HepG2 (cell line): ENCODE data around the gene CACHD1.

Source experiments
- CREM ChIP-seq, 2 experiments: sonication (generic) in 1 of 2; formaldehyde crosslinking in 1 of 2; IDR thresholded peaks; 2 replicates each; pipeline versions ENCODE4 v1.4.0 to v1.6.1; 2016 to 2020; ENCODE audit warnings: antibody characterized with exemption in 1 of 2, mild to moderate bottlenecking in 1 of 2, missing genetic modification reagents in 1 of 2
- CTCF ChIP-seq: sonication (generic); formaldehyde crosslinking; IDR thresholded peaks from 2 replicates; pipeline ENCODE4 v1.5.0; 2020; ENCODE audit warnings: mild to moderate bottlenecking, missing genetic modification reagents, moderate library complexity
- GATAD2A ChIP-seq: IDR thresholded peaks from 2 replicates; pipeline ENCODE4 v1.6.1; 2016
- RFX1 ChIP-seq: fragments of 450-650 bp; IDR thresholded peaks from 2 replicates; pipeline ENCODE4 v1.6.1; 2017
- SIX4 ChIP-seq: sonication (generic); formaldehyde crosslinking; IDR thresholded peaks from 2 replicates; pipeline ENCODE4 v1.4.0; 2020; ENCODE audit warnings: missing genetic modification reagents
- TERF1 ChIP-seq: sonication (generic); formaldehyde crosslinking; IDR thresholded peaks from 2 replicates; pipeline ENCODE4 v1.8.0; 2022; ENCODE audit warnings: mild to moderate bottlenecking, missing genetic modification reagents, moderate library complexity
- ZNF180 ChIP-seq: sonication (generic); formaldehyde crosslinking; IDR thresholded peaks from 2 replicates; pipeline ENCODE4 v1.4.0; 2020; ENCODE audit warnings: low read depth, missing genetic modification reagents, borderline replicate concordance
- ZNF337 ChIP-seq: sonication (generic); formaldehyde crosslinking; IDR thresholded peaks from 2 replicates; pipeline ENCODE4 v1.5.1; 2020; ENCODE audit warnings: missing genetic modification reagents, low read depth, mild to moderate bottlenecking, borderline replicate concordance
- ZNF770 ChIP-seq: sonication (generic); formaldehyde crosslinking; IDR thresholded peaks from 2 replicates; pipeline ENCODE4 v1.5.0; 2020; ENCODE audit warnings: mild to moderate bottlenecking, missing genetic modification reagents
- ZNF816 ChIP-seq: sonication (generic); formaldehyde crosslinking; IDR thresholded peaks from 2 replicates; pipeline ENCODE4 v1.8.0; 2022; ENCODE audit warnings: missing genetic modification reagents, mild to moderate bottlenecking, borderline replicate concordance
- ZSCAN5A ChIP-seq: sonication (generic); formaldehyde crosslinking; IDR thresholded peaks from 2 replicates; pipeline ENCODE4 v1.8.0; 2022; ENCODE audit warnings: mild to moderate bottlenecking, missing genetic modification reagents, borderline replicate concordance
- ZXDC ChIP-seq: sonication (generic); formaldehyde crosslinking; IDR thresholded peaks from 2 replicates; pipeline ENCODE4 v1.5.0; 2020; ENCODE audit warnings: mild to moderate bottlenecking, missing genetic modification reagents
- TF ChIP-seq, protein P1 (sequence below): sonication (generic); formaldehyde crosslinking; IDR thresholded peaks from 2 replicates; pipeline ENCODE4 v1.4.0; 2020; ENCODE audit warnings: missing genetic modification reagents

DNA sequence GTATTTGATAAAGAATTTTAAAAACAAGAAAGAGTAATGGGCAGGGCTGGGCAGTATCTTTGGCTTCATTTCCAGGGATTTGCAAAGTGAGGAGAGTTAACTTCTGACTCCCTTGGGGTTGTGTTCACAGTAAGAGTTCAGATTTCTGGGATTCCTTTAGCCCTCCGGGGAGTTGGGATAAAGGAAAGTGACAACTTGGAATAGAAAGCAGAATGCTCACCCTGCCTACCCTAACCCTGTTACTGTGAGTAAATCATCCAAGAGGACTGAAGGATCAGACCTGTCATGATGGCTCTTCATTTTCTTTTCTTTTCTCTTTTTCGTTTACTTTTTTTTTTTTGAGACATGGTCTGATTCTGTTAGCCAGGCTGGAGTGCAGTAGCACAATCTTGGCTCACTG, 76.1 kb downstream of the CACHD1 start:
- TF ChIP-seq RFX1 (no peak), CTCF (CRISPR knock-in tag) (no peak), TERF1 (CRISPR knock-in tag) (no peak), ZNF337 (CRISPR knock-in tag) (no peak), ZNF180 (CRISPR knock-in tag) (no peak), ZXDC (CRISPR knock-in tag) (no peak), CREM (IDR thresholded peaks at IDR 0.05) (no peak), CREM (CRISPR knock-in tag; IDR thresholded peaks at IDR 0.05) (no peak), ZNF770 (CRISPR knock-in tag) (no peak), ZSCAN5A (CRISPR knock-in tag) (no peak), SIX4 (CRISPR knock-in tag) (no peak), GATAD2A (CRISPR knock-in tag) (no peak), ZNF816 (no peak)
- TF ChIP-seq, protein P1, sequence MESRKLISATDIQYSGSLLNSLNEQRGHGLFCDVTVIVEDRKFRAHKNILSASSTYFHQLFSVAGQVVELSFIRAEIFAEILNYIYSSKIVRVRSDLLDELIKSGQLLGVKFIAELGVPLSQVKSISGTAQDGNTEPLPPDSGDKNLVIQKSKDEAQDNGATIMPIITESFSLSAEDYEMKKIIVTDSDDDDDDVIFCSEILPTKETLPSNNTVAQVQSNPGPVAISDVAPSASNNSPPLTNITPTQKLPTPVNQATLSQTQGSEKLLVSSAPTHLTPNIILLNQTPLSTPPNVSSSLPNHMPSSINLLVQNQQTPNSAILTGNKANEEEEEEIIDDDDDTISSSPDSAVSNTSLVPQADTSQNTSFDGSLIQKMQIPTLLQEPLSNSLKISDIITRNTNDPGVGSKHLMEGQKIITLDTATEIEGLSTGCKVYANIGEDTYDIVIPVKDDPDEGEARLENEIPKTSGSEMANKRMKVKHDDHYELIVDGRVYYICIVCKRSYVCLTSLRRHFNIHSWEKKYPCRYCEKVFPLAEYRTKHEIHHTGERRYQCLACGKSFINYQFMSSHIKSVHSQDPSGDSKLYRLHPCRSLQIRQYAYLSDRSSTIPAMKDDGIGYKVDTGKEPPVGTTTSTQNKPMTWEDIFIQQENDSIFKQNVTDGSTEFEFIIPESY, result no peak
